GM23248 (cell line): Measurements from ENCODE around the gene ST6GALNAC3.

Experiments
- EZH2 ChIP-seq: fragments of 200-600 bp; sonication (generic); IDR thresholded peaks from 2 replicates; pipeline ENCODE4 v1.6.1; 2018; ENCODE audit warnings: antibody characterized with exemption, mild to moderate bottlenecking; ENCODE audit not compliant: insufficient read depth, poor library complexity, severe bottlenecking
- EZH2phosphoT487 ChIP-seq: fragments of 200-600 bp; sonication (generic); IDR thresholded peaks from 2 replicates; pipeline ENCODE4 v1.6.1; 2018; ENCODE audit warnings: antibody characterized with exemption, moderate library complexity, mild to moderate bottlenecking, low read depth; ENCODE audit not compliant: insufficient read depth

DNA sequence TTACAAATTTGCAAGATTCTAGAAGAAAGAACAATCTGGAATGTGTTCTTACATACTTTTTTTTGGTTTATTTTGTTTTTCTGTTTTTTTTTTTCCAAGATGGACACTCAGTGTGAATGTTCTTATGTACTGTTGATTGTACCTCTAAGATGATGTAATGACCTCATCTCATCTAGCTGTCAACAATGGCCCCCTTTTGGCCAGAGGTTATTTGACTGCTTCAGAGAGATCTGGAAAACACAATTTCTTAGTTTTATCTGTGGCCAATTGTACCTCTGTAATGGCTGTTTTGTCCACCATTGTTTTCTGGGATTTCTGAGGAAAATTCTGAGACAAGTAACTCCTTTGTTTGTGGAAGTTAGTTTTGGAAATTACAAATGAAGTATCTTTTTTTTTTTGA is 38.9 kb downstream of the ST6GALNAC3 start:
- TF ChIP-seq EZH2 (no peak), EZH2phosphoT487 (no peak)
